B cell (primary cell): ENCODE measurements around the gene PAXIP1. TPM values are rescaled to one million over a fixed set of nuclear protein-coding genes. Genes with fewer than 3 reads are reported as not detected.

Experiments
- ATAC-seq: fragments of 200-7000 bp; cut with Tn5 transposase; one replicate; pipeline ENCODE4 v1.10.0; 2021; ENCODE audit warnings: low read depth, mild to moderate bottlenecking, moderate number of reproducible peaks, moderate library complexity
- CTCF ChIA-PET: fragments of 350-600 bp; sonication (Branson Sonifier 250); formaldehyde crosslinking; loops from one replicate; lab custom pipeline; 2021; ENCODE audit warnings: antibody characterized with exemption, inconsistent platforms; lab: Charles Lee
- POLR2A ChIA-PET: fragments of 350-600 bp; sonication (Branson Sonifier 250); formaldehyde crosslinking; loops from one replicate; lab custom pipeline; 2021; ENCODE audit warnings: antibody characterized with exemption; lab: Charles Lee
- DNase-seq: peaks from one replicate; pipeline ENCODE4 v3.0.0; 2013
- H2AFZ ChIP-seq: 2 replicates; pipeline ENCODE4 v1.6.1; 2012; ENCODE audit warnings: mild to moderate bottlenecking, low read depth, low read length; ENCODE audit not compliant: insufficient read depth, poor library complexity, severe bottlenecking
- H3K27ac ChIP-seq, 2 donors: 1 replicate in 1 of 2; 2 replicates in 1 of 2; pipeline ENCODE4 v1.5.1; 2012 to 2013; ENCODE audit warnings: low read length in 2 of 2, mild to moderate bottlenecking in 2 of 2, moderate library complexity in 1 of 2
- H3K27me3 ChIP-seq, 4 experiments: fragments of 200-600 bp in 1 of 4; sonication (generic) in 1 of 4; replicated peaks in 1 of 4; 1 replicate in 2 of 4; 2 replicates in 2 of 4; pipeline versions ENCODE4 v1.6.1 to v1.7.0; 2013 to 2016; ENCODE audit warnings: low read length in 3 of 4, mild to moderate bottlenecking in 2 of 4, mixed read lengths in 1 of 4, moderate library complexity in 1 of 4; ENCODE audit not compliant: insufficient read depth in 4 of 4, control insufficient read depth in 3 of 4; ENCODE audit errors: control extremely low read depth in 1 of 4
- H3K36me3 ChIP-seq, 2 experiments: replicated peaks in 1 of 2; 1 replicate in 1 of 2; 2 replicates in 1 of 2; pipeline versions ENCODE4 v1.6.1 to v1.7.1; 2013; ENCODE audit warnings: low read length in 1 of 2; ENCODE audit not compliant: insufficient read depth in 2 of 2, control insufficient read depth in 1 of 2; ENCODE audit errors: control extremely low read depth in 1 of 2, extremely low read depth in 1 of 2
- H3K4me1 ChIP-seq, 2 donors: fragments of 200-600 bp in 1 of 2; sonication (generic) in 1 of 2; 1 replicate in 1 of 2; 2 replicates in 1 of 2; pipeline versions ENCODE4 v1.5.1 to v1.6.1; 2013 to 2017; ENCODE audit warnings: low read length in 2 of 2; ENCODE audit not compliant: control insufficient read depth in 2 of 2, insufficient read depth in 2 of 2
- H3K4me2 ChIP-seq: replicated peaks from 2 replicates; pipeline ENCODE3; 2012; ENCODE audit warnings: mild to moderate bottlenecking, low read depth, low read length; ENCODE audit not compliant: poor library complexity, severe bottlenecking
- H3K4me3 ChIP-seq, 5 experiments: fragments of 200-600 bp in 1 of 5; sonication (generic) in 1 of 5; 1 replicate in 3 of 5; 2 replicates in 2 of 5; pipeline versions ENCODE4 v1.5.1 to v1.7.0; 2011 to 2016; ENCODE audit warnings: low read length in 4 of 5, mild to moderate bottlenecking in 4 of 5, low read depth in 2 of 5, control low read depth in 1 of 5, moderate library complexity in 1 of 5; ENCODE audit not compliant: insufficient read depth in 1 of 5; ENCODE audit errors: control extremely low read depth in 1 of 5, extremely low read depth in 1 of 5
- H3K79me2 ChIP-seq: fragments of 200-600 bp; sonication (generic); one replicate; pipeline ENCODE4 v1.6.0; 2016; ENCODE audit warnings: low read length; ENCODE audit not compliant: control insufficient read depth, insufficient read depth
- H3K9ac ChIP-seq: fragments of 200-600 bp; sonication (generic); 2 replicates; pipeline ENCODE4 v1.6.1; 2017; ENCODE audit warnings: mild to moderate bottlenecking, low read length, moderate library complexity
- H3K9me3 ChIP-seq, 3 donors: one replicate each; pipeline versions ENCODE4 v1.6.1 to v1.7.1; 2013; ENCODE audit warnings: low read length in 2 of 3; ENCODE audit not compliant: control insufficient read depth in 2 of 3, insufficient read depth in 1 of 3; ENCODE audit errors: control extremely low read depth in 1 of 3
- H4K20me1 ChIP-seq: 2 replicates; pipeline ENCODE4 v1.6.0; 2012; ENCODE audit warnings: mild to moderate bottlenecking, low read length; ENCODE audit not compliant: insufficient read depth, control insufficient read depth, poor library complexity, severe bottlenecking
- H3K27ac Mint-ChIP-seq: one replicate; pipeline ENCODE4 v1.8.0; 2021; ENCODE audit warnings: mixed read lengths
- H3K27me3 Mint-ChIP-seq: one replicate; pipeline ENCODE4 v1.8.0; 2021; ENCODE audit warnings: mixed read lengths
- H3K4me1 Mint-ChIP-seq: one replicate; pipeline ENCODE4 v1.8.0; 2021; ENCODE audit warnings: mixed read lengths
- H3K4me3 Mint-ChIP-seq: one replicate; pipeline ENCODE4 v1.8.0; 2021; ENCODE audit warnings: mixed read lengths
- H3K9me3 Mint-ChIP-seq: one replicate; pipeline ENCODE4 v1.8.0; 2022; ENCODE audit warnings: mixed read lengths; ENCODE audit not compliant: insufficient read depth
- EZH2 ChIP-seq: IDR thresholded peaks from 2 replicates; pipeline ENCODE4 v1.6.1; 2012; ENCODE audit warnings: borderline replicate concordance, low read depth, mild to moderate bottlenecking, moderate library complexity, low read length; ENCODE audit not compliant: insufficient read depth, poor library complexity, severe bottlenecking
- WGBS: methylation state at CpG from one replicate; pipeline ENCODE4 v1.1.5; 2013; ENCODE audit warnings: missing lambda C conversion rate; ENCODE audit not compliant: insufficient coverage; 5-methylcytosine and 5-hydroxymethylcytosine counted together
- intact Hi-C: fragments of 100-400 bp; cut with micrococcal nuclease; formaldehyde crosslinking; loops from one replicate; pipeline ENCODE4 v1.10.0; 2022
- polyA plus RNA-seq: library from polyadenylated mRNA; depleted of rRNA; stranded (reverse); fragments of >200 nt; gene quantifications from 2 replicates; pipeline ENCODE4 v1.2.3, GENCODE V29; 2012
- total RNA-seq, 2 donors: library from RNA; stranded (reverse); fragments of 120-200 nt in 1 of 2; gene quantifications; 1 replicate in 1 of 2; 2 replicates in 1 of 2; pipeline versions ENCODE4 v1.2.3 to v1.2.4, GENCODE V29; 2013 to 2022
- TF ChIP-seq, protein P1 (sequence below): fragments of 200-600 bp; IDR thresholded peaks from one replicate; pipeline ENCODE4 v1.8.0; 2022; ENCODE audit warnings: antibody characterized with exemption, mild to moderate bottlenecking

PAXIP1 gene
- total and polyA plus RNA-seq, 2 donors (not counting 1 experiment from before 2014, with no cell fraction given), result 9.2 to 18.5 TPM

DNA sequence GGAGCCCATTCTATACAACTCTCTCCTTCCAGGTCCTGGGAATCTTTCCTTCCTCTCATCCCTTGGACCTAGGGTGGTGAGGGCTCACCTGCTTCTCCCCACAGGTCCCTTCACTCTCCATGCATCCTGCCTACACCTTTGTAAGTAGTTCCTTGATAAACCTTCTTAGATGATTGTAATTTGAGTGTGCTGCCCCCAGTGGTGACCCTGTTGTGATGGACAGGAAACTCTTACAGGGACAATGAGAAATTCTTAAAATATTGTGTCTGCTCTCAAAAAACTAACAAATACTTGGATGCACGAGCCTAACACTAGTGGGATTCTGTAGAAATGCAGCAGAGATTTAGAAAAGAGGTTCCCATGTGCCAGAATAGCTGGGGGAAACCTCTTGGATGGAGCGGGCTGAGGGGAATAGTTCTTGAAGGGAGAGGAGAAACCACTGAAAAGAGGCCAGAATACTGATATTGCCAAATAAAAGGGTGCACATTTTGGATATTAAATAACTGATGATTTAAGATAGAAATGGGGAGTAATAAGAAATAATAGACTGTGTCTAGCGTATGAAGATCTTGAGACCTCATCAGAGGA lies 6.7 kb upstream of the PAXIP1 start:
- POLR2A ChIA-PET, result no interaction called here
- Mint-ChIP-seq H3K27ac (no peak overlapping the region), H3K4me1 (peaks cover 3% of the 10 kb centered on the region), H3K27me3 (no peaks in the 10 kb centered on the region), H3K9me3 (no peaks in the 10 kb centered on the region), H3K4me3 (no peak overlapping the region)
- Histone ChIP-seq H3K4me3 (no peak overlapping the region), H3K9ac (no peak overlapping the region), H2AFZ (no peak overlapping the region), H4K20me1 (no peaks in the 10 kb centered on the region), H3K27ac (no peak overlapping the region), H3K4me1 (peaks cover 0 to 4% of the 10 kb centered on the region in 2 donors), H3K27me3 (no peaks in the 10 kb centered on the region), H3K4me2 (no peak overlapping the region), H3K36me3 (peaks cover 0 to 4% of the 10 kb centered on the region in 2 experiments), H3K9me3 (no peaks in the 10 kb centered on the region), H3K79me2 (no peaks in the 10 kb centered on the region)
- CTCF ChIA-PET, result interaction anchor here (1.0 to 9.0 kb wide), 6 partner anchors 9 to 335 kb away, joined by 3 to 75 read pairs (median 8); no protein-coding TSS in a partner anchor
- DNase-seq (peak; percentile 41), ATAC-seq (peak; percentile 47)
- intact Hi-C loops, result loop anchor here (10.0 kb wide), 3 partner anchors 55 to 635 kb away; partner anchors contain the start of gene RBM33
- 100% methylated on average over 2 of the region's 3 CpGs for WGBS
- TF ChIP-seq EZH2, result no peak
- TF ChIP-seq, protein P1, sequence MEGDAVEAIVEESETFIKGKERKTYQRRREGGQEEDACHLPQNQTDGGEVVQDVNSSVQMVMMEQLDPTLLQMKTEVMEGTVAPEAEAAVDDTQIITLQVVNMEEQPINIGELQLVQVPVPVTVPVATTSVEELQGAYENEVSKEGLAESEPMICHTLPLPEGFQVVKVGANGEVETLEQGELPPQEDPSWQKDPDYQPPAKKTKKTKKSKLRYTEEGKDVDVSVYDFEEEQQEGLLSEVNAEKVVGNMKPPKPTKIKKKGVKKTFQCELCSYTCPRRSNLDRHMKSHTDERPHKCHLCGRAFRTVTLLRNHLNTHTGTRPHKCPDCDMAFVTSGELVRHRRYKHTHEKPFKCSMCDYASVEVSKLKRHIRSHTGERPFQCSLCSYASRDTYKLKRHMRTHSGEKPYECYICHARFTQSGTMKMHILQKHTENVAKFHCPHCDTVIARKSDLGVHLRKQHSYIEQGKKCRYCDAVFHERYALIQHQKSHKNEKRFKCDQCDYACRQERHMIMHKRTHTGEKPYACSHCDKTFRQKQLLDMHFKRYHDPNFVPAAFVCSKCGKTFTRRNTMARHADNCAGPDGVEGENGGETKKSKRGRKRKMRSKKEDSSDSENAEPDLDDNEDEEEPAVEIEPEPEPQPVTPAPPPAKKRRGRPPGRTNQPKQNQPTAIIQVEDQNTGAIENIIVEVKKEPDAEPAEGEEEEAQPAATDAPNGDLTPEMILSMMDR, result peak; percentile 69

DNA sequence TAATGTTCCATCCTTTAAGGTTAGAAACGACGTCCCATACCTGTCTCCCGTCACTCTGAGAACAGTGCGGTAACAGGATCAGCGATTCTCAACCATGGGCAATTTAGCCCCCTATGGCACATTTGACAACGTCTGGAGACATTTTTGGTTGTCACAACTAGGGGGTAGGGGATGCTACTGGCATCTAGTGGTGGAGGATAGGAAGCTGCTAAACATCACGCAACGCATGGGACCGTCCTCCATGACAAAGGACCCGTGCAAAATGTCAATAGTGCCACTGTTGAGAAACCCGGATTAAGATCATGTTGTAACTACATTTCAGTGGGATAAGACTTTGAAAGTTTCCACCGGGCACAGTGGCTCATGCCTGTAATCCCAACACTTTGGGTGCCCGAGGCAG lies 5.0 kb upstream of the PAXIP1 start:
- H3K9me3 Mint-ChIP-seq, result no peaks in the 10 kb centered on the region
- H3K4me3 ChIP-seq, result no peak overlapping the region
- H3K27me3 ChIP-seq, result no peaks in the 10 kb centered on the region
- ChIA-PET POLR2A (no interaction called here), CTCF (interaction anchor here (1.0 to 9.0 kb wide), 10 partner anchors 9 to 344 kb away, joined by 3 to 75 read pairs (median 4); no protein-coding TSS in a partner anchor)
- no peak for TF ChIP-seq EZH2
- TF ChIP-seq, protein P1, result peak; percentile 54
- H2AFZ ChIP-seq, result no peak overlapping the region
- H3K9ac ChIP-seq, result no peak overlapping the region
- H3K4me1 ChIP-seq, result peaks cover 8 to 13% of the 10 kb centered on the region in 2 donors
- H3K27ac ChIP-seq, result no peak overlapping the region
- ATAC-seq (no peak), DNase-seq (peak; percentile 51)
- H3K9me3 ChIP-seq, result no peaks in the 10 kb centered on the region
- H3K4me2 ChIP-seq, result no peak overlapping the region
- no peak overlapping the region for H3K27ac Mint-ChIP-seq
- no peak overlapping the region for H3K4me3 Mint-ChIP-seq
- no peaks in the 10 kb centered on the region for H4K20me1 ChIP-seq
- peaks cover 0 to 4% of the 10 kb centered on the region in 2 experiments for H3K36me3 ChIP-seq
- intact Hi-C loops, result loop anchor here (1.0 to 10.0 kb wide), 4 partner anchors 53 to 637 kb away; partner anchors contain the start of gene RBM33
- H3K79me2 ChIP-seq, result peaks cover 7% of the 10 kb centered on the region
- WGBS, result 87% methylated on average over 11 of the region's 13 CpGs
- peaks cover 13% of the 10 kb centered on the region for H3K4me1 Mint-ChIP-seq
- H3K27me3 Mint-ChIP-seq, result no peaks in the 10 kb centered on the region
